GM12878 (cell line): ENCODE data around the gene SPIB. TPM values are rescaled to one million over a fixed set of nuclear protein-coding genes. Genes with fewer than 3 reads are reported as not detected.

Experiments used
- BHLHE40 ChIP-seq, 2 experiments: fragments of 450-650 bp in 1 of 2; IDR thresholded peaks; 2 replicates each; pipeline ENCODE4 v1.6.1; 2011 to 2017; ENCODE audit warnings: low read depth in 2 of 2, borderline replicate concordance in 1 of 2, improper control_type of control experiment in 1 of 2, low read length in 1 of 2, mild to moderate bottlenecking in 1 of 2
- BMI1 ChIP-seq: fragments of 450-650 bp; IDR thresholded peaks from 2 replicates; pipeline ENCODE4 v1.6.1; 2016; ENCODE audit warnings: mild to moderate bottlenecking, moderate library complexity, borderline replicate concordance
- EED ChIP-seq: sonication (generic); IDR thresholded peaks from 2 replicates; pipeline ENCODE4 v1.6.1; 2016; ENCODE audit warnings: antibody characterized with exemption, low read depth
- ETV6 ChIP-seq, 2 experiments: fragments of 450-650 bp in 1 of 2; IDR thresholded peaks in 1 of 2; conservative IDR thresholded peaks in 1 of 2; 2 replicates each; pipeline ENCODE4 v1.6.1; 2014; ENCODE audit warnings: antibody characterized with exemption in 1 of 2, borderline replicate concordance in 1 of 2, low read depth in 1 of 2, mild to moderate bottlenecking in 1 of 2, moderate library complexity in 1 of 2
- EZH2 ChIP-seq: IDR thresholded peaks from 2 replicates; pipeline ENCODE4 v1.6.1; 2012; ENCODE audit warnings: low read depth, mild to moderate bottlenecking, control low read depth, inconsistent platforms, low read length, borderline replicate concordance; ENCODE audit not compliant: control insufficient read depth
- KLF5 ChIP-seq: fragments of 450-650 bp; IDR thresholded peaks from 2 replicates; pipeline ENCODE4 v1.6.1; 2014; ENCODE audit warnings: mild to moderate bottlenecking; ENCODE audit not compliant: partially characterized antibody
- MYC ChIP-seq: IDR thresholded peaks from 2 replicates; pipeline ENCODE4 v1.6.1; 2011; ENCODE audit warnings: mild to moderate bottlenecking, low read length, moderate library complexity, inconsistent platforms; ENCODE audit not compliant: insufficient read depth, insufficient replicate concordance, insufficient read length, severe bottlenecking
- NR2C2 ChIP-seq: IDR thresholded peaks from 2 replicates; pipeline ENCODE4 v1.6.1; 2011; ENCODE audit warnings: borderline replicate concordance, low read depth; ENCODE audit not compliant: control insufficient read depth, insufficient read length
- PML ChIP-seq: IDR thresholded peaks from 2 replicates; pipeline ENCODE4 v1.6.1; 2012; ENCODE audit warnings: low read length, inconsistent platforms
- TCF12 ChIP-seq: IDR thresholded peaks from 2 replicates; pipeline ENCODE4 v1.6.1; 2011; ENCODE audit warnings: low read depth, mild to moderate bottlenecking, low read length
- ZNF384 ChIP-seq: IDR thresholded peaks from 2 replicates; pipeline ENCODE4 v1.6.1; 2012; ENCODE audit warnings: low read depth, mild to moderate bottlenecking, low read length, improper control_type of control experiment, borderline replicate concordance
- polyA plus RNA-seq, 11 experiments: library from polyadenylated mRNA; depleted of rRNA in 4 of 11; unstranded in 6 of 11; stranded (reverse) in 5 of 11; fragments of >200 nt; fragmentation: Nextera tagmentation in 4 of 11; fragmentation: Illumina TruSeq in 1 of 11; extraction: Ambion mirVana in 4 of 11; extraction: Trizol in 1 of 11; gene quantifications; 1 replicate in 1 of 11; 2 replicates in 10 of 11; pipeline versions ENCODE4 v1.2.1 to v1.2.3, GENCODE V29; 2011 to 2016; ENCODE audit warnings: inconsistent platforms in 2 of 11, missing spikeins in 2 of 11, low read depth in 1 of 11
- total RNA-seq, 4 experiments: library from RNA; depleted of rRNA in 3 of 4; stranded (reverse); fragments of >200 nt in 3 of 4; fragmentation: Illumina TruSeq in 1 of 4; extraction: Trizol in 1 of 4; gene quantifications; 2 replicates each; pipeline versions ENCODE4 v1.2.1 to v1.2.3, GENCODE V29; 2013 to 2021
- TF ChIP-seq, protein P1 (sequence below): fragments of 450-650 bp; formaldehyde crosslinking; IDR thresholded peaks from 2 replicates; pipeline ENCODE4 v1.4.0; 2020; ENCODE audit warnings: mild to moderate bottlenecking, moderate library complexity
- TF ChIP-seq, protein P2 (sequence below): fragments of 450-650 bp; IDR thresholded peaks from 2 replicates; pipeline ENCODE4 v1.6.1; 2014; ENCODE audit warnings: mild to moderate bottlenecking
- TF ChIP-seq, protein P3 (sequence below): fragments of 450-650 bp; IDR thresholded peaks from 2 replicates; pipeline ENCODE4 v1.6.1; 2017; ENCODE audit warnings: borderline replicate concordance
- TF ChIP-seq, protein P4 (sequence below): fragments of 450-650 bp; formaldehyde crosslinking; IDR thresholded peaks from 2 replicates; pipeline ENCODE4 v1.4.0; 2022; ENCODE audit warnings: mild to moderate bottlenecking, moderate library complexity
- TF ChIP-seq, protein P5 (sequence below): fragments of 150-350 bp; IDR thresholded peaks from 2 replicates; pipeline ENCODE4 v1.6.1; 2014; ENCODE audit warnings: mild to moderate bottlenecking, low read depth, low read length

SPIB gene
- total and polyA plus RNA-seq, 10 of the 15 experiments (the other 5 are each of a cell fraction or from before 2014, with no cell fraction given): 3.5 to 123 (median 56.0) TPM

DNA sequence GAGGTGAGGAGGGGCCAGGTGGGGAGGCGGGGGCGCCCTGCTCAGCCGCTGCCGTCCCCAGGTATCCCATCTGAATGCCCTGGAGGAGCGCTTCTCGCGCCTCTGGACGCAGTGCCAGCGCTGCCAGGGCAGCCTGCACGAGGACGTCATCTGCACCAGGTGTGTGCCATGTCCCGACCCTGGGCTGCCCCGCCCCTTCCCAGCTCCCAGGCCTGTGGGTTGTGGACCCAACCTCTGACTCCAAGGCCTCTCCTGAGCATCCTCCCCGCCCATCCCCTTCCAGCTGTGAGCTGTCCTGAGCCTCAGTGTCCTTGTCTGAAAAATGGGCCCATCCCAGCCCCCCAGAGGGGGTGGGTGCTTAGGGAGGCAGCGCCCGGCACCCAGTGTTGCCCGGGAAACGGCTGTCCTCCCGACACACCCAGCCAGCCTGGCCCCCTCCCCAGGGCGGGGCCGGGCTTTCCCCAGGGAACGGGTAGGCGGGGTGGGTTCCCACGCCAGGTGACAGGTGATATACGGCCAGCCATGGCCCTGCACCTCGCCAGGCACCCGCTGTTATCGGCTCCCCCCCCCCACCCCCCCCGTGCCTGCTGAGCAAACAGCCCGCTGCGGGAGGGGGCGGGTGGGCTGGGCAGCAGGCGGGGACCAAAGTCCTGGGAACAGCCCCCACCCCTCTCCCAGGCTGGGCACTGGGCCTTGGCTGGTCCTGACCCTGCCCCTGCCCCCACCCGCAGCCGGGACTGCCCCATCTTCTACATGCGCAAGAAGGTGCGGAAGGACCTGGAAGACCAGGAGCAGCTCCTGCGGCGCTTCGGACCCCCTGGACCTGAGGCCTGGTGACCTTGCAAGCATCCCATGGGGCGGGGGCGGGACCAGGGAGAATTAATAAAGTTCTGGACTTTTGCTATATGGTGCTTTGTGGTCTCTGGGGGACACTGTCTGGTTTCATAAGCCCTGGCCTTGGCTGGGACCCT lies 1.3 kb upstream of the SPIB start (continued):
- TF ChIP-seq, protein P1, sequence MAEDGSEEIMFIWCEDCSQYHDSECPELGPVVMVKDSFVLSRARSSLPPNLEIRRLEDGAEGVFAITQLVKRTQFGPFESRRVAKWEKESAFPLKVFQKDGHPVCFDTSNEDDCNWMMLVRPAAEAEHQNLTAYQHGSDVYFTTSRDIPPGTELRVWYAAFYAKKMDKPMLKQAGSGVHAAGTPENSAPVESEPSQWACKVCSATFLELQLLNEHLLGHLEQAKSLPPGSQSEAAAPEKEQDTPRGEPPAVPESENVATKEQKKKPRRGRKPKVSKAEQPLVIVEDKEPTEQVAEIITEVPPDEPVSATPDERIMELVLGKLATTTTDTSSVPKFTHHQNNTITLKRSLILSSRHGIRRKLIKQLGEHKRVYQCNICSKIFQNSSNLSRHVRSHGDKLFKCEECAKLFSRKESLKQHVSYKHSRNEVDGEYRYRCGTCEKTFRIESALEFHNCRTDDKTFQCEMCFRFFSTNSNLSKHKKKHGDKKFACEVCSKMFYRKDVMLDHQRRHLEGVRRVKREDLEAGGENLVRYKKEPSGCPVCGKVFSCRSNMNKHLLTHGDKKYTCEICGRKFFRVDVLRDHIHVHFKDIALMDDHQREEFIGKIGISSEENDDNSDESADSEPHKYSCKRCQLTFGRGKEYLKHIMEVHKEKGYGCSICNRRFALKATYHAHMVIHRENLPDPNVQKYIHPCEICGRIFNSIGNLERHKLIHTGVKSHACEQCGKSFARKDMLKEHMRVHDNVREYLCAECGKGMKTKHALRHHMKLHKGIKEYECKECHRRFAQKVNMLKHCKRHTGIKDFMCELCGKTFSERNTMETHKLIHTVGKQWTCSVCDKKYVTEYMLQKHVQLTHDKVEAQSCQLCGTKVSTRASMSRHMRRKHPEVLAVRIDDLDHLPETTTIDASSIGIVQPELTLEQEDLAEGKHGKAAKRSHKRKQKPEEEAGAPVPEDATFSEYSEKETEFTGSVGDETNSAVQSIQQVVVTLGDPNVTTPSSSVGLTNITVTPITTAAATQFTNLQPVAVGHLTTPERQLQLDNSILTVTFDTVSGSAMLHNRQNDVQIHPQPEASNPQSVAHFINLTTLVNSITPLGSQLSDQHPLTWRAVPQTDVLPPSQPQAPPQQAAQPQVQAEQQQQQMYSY (CRISPR knock-in tag): no peak
- TF ChIP-seq ETV6 (conservative IDR thresholded peaks at IDR 0.05 in 1 of 2, IDR thresholded peaks at IDR 0.05 in 1 of 2; ENCODE audit: borderline replicate concordance in 1 of 2, low read depth in 1 of 2) (no peak), EZH2 (no peak), EED (no peak), ZNF384 (no peak), KLF5 (no peak), BMI1 (no peak), PML (no peak), TCF12 (no peak), BHLHE40 (IDR thresholded peaks at IDR 0.05; ENCODE audit: borderline replicate concordance in 1 of 2, low read depth in 2 of 2, low read length in 1 of 2) (0 out of 4 replicates have a peak, but pooled peaks of 1 of the 2 experiments have one; percentile 5), MYC (no peak), NR2C2 (no peak)
- TF ChIP-seq, protein P2, sequence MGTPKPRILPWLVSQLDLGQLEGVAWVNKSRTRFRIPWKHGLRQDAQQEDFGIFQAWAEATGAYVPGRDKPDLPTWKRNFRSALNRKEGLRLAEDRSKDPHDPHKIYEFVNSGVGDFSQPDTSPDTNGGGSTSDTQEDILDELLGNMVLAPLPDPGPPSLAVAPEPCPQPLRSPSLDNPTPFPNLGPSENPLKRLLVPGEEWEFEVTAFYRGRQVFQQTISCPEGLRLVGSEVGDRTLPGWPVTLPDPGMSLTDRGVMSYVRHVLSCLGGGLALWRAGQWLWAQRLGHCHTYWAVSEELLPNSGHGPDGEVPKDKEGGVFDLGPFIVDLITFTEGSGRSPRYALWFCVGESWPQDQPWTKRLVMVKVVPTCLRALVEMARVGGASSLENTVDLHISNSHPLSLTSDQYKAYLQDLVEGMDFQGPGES: no peak
- TF ChIP-seq, protein P3, sequence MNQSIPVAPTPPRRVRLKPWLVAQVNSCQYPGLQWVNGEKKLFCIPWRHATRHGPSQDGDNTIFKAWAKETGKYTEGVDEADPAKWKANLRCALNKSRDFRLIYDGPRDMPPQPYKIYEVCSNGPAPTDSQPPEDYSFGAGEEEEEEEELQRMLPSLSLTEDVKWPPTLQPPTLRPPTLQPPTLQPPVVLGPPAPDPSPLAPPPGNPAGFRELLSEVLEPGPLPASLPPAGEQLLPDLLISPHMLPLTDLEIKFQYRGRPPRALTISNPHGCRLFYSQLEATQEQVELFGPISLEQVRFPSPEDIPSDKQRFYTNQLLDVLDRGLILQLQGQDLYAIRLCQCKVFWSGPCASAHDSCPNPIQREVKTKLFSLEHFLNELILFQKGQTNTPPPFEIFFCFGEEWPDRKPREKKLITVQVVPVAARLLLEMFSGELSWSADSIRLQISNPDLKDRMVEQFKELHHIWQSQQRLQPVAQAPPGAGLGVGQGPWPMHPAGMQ: no peak
- TF ChIP-seq, protein P4, sequence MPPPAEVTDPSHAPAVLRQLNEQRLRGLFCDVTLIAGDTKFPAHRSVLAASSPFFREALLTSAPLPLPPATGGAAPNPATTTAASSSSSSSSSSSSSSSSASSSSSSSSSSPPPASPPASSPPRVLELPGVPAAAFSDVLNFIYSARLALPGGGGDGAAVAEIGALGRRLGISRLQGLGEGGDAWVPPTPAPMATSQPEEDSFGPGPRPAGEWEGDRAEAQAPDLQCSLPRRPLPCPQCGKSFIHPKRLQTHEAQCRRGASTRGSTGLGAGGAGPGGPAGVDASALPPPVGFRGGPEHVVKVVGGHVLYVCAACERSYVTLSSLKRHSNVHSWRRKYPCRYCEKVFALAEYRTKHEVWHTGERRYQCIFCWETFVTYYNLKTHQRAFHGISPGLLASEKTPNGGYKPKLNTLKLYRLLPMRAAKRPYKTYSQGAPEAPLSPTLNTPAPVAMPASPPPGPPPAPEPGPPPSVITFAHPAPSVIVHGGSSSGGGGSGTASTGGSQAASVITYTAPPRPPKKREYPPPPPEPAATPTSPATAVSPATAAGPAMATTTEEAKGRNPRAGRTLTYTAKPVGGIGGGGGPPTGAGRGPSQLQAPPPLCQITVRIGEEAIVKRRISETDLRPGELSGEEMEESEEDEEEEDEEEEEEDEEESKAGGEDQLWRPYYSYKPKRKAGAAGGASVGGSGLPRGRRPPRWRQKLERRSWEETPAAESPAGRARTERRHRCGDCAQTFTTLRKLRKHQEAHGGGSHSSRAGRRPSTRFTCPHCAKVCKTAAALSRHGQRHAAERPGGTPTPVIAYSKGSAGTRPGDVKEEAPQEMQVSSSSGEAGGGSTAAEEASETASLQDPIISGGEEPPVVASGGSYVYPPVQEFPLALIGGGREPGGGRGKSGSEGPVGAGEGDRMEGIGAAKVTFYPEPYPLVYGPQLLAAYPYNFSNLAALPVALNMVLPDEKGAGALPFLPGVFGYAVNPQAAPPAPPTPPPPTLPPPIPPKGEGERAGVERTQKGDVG (CRISPR knock-in tag): no peak
- TF ChIP-seq, protein P5, sequence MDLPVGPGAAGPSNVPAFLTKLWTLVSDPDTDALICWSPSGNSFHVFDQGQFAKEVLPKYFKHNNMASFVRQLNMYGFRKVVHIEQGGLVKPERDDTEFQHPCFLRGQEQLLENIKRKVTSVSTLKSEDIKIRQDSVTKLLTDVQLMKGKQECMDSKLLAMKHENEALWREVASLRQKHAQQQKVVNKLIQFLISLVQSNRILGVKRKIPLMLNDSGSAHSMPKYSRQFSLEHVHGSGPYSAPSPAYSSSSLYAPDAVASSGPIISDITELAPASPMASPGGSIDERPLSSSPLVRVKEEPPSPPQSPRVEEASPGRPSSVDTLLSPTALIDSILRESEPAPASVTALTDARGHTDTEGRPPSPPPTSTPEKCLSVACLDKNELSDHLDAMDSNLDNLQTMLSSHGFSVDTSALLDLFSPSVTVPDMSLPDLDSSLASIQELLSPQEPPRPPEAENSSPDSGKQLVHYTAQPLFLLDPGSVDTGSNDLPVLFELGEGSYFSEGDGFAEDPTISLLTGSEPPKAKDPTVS: no peak
